Erythroblast (primary cell): ENCODE measurements around the gene ELMOD2.

Experiments used
- GATA1 ChIP-seq: IDR thresholded peaks from 2 replicates; pipeline ENCODE4 v1.6.1; 2011; ENCODE audit warnings: low read depth, mild to moderate bottlenecking, control low read depth, low read length, moderate library complexity
- POLR2A ChIP-seq: IDR thresholded peaks from 2 replicates; pipeline ENCODE4 v1.6.1; 2011; ENCODE audit warnings: mild to moderate bottlenecking, low read length

- TF ChIP-seq POLR2A (no peak), GATA1 (no peak)
Observed at GRCh38 chr4:140485939-140486338, 38.0 kb upstream of the ELMOD2 start.
